Neural progenitor cell (in vitro differentiated cells): ENCODE data around the gene PAPPA2. TPM values are rescaled to one million over a fixed set of nuclear protein-coding genes. Genes with fewer than 3 reads are reported as not detected.

Experiments used
- DNase-seq: peaks from one replicate; pipeline ENCODE4 v3.0.0-alpha.2; 2016; ENCODE audit warnings: low spot score
- H2AFZ ChIP-seq: fragments of 200-600 bp; sonication (generic); replicated peaks from 2 replicates; pipeline ENCODE4 v1.6.1; 2016; ENCODE audit warnings: antibody characterized with exemption
- H3F3A ChIP-seq: fragments of 200-600 bp; sonication (generic); 2 replicates; pipeline ENCODE4 v1.6.1; 2016; ENCODE audit warnings: antibody characterized with exemption, low read depth
- H3K27ac ChIP-seq: fragments of 200-600 bp; sonication (generic); 2 replicates; pipeline ENCODE4 v1.5.1; 2016; ENCODE audit warnings: mild to moderate bottlenecking
- H3K27me3 ChIP-seq: fragments of 200-600 bp; sonication (generic); 2 replicates; pipeline ENCODE4 v1.6.1; 2016; ENCODE audit warnings: mild to moderate bottlenecking, moderate library complexity
- H3K36me3 ChIP-seq: fragments of 200-600 bp; sonication (generic); 2 replicates; pipeline ENCODE4 v1.5.1; 2016
- H3K4me1 ChIP-seq: fragments of 200-600 bp; sonication (generic); 2 replicates; pipeline ENCODE4 v1.6.1; 2016; ENCODE audit warnings: mixed run types
- H3K4me2 ChIP-seq: fragments of 200-600 bp; sonication (generic); 2 replicates; pipeline ENCODE4 v1.6.1; 2016
- H3K4me3 ChIP-seq: fragments of 200-600 bp; sonication (generic); 2 replicates; pipeline ENCODE4 v1.5.1; 2016
- H3K79me2 ChIP-seq: fragments of 200-600 bp; sonication (generic); 2 replicates; pipeline ENCODE4 v1.6.1; 2016; ENCODE audit warnings: low read depth
- H3K9ac ChIP-seq: fragments of 200-600 bp; sonication (generic); 2 replicates; pipeline ENCODE4 v1.6.1; 2016
- H3K9me3 ChIP-seq: fragments of 200-600 bp; sonication (generic); 2 replicates; pipeline ENCODE4 v1.5.1; 2016; ENCODE audit warnings: low read depth
- H4K20me1 ChIP-seq: fragments of 200-600 bp; sonication (generic); 2 replicates; pipeline ENCODE4 v1.6.1; 2016; ENCODE audit warnings: low read depth
- H3K27ac Mint-ChIP-seq: 3 replicates; pipeline ENCODE4 v1.8.0; 2021; ENCODE audit warnings: mixed read lengths
- H3K27me3 Mint-ChIP-seq: 2 replicates; pipeline ENCODE4 v1.8.0; 2022; ENCODE audit warnings: low read depth, mild to moderate bottlenecking, inconsistent platforms, moderate library complexity, mixed read lengths; ENCODE audit not compliant: insufficient read depth
- H3K36me3 Mint-ChIP-seq: 3 replicates; pipeline ENCODE4 v1.8.0; 2021; ENCODE audit warnings: mixed read lengths
- H3K4me1 Mint-ChIP-seq: 3 replicates; pipeline ENCODE4 v1.8.0; 2021; ENCODE audit warnings: mixed read lengths
- H3K4me3 Mint-ChIP-seq: 3 replicates; pipeline ENCODE4 v1.8.0; 2021; ENCODE audit warnings: mild to moderate bottlenecking, moderate library complexity, mixed read lengths
- H3K9me3 Mint-ChIP-seq: 3 replicates; pipeline ENCODE4 v1.8.0; 2020; ENCODE audit warnings: mixed read lengths
- CTCF ChIP-seq: fragments of 200-600 bp; sonication (generic); IDR thresholded peaks from 2 replicates; pipeline ENCODE4 v1.5.1; 2017; ENCODE audit warnings: antibody characterized with exemption, mild to moderate bottlenecking
- EZH2 ChIP-seq: fragments of 200-600 bp; sonication (generic); IDR thresholded peaks from 2 replicates; pipeline ENCODE4 v1.6.1; 2017; ENCODE audit warnings: antibody characterized with exemption, mild to moderate bottlenecking, moderate library complexity
- EZH2phosphoT487 ChIP-seq: fragments of 200-600 bp; sonication (generic); IDR thresholded peaks from 2 replicates; pipeline ENCODE4 v1.6.1; 2017; ENCODE audit warnings: antibody characterized with exemption
- total RNA-seq: library from RNA; depleted of rRNA; stranded (reverse); fragments of >200 nt; gene quantifications from 2 replicates; pipeline ENCODE4 v1.2.3, GENCODE V29; 2015; ENCODE audit warnings: low replicate concordance

The PAPPA2 gene
- total RNA-seq, 1 donor from 2014 or later, result 0.17 TPM

GRCh38 chr1:176770066-176770465, 307.1 kb downstream of the PAPPA2 start:
- Mint-ChIP-seq H3K4me1 (peaks cover 1% of the 10 kb centered on the region), H3K36me3 (no peaks in the 10 kb centered on the region), H3K27ac (no peak overlapping the region), H3K27me3 (no peaks in the 10 kb centered on the region), H3K4me3 (no peak overlapping the region), H3K9me3 (no peaks in the 10 kb centered on the region)
- H3F3A ChIP-seq, result no peaks in the 10 kb centered on the region
- no peaks in the 10 kb centered on the region for H3K36me3 ChIP-seq
- no peaks in the 10 kb centered on the region for H4K20me1 ChIP-seq
- no peaks in the 10 kb centered on the region for H3K79me2 ChIP-seq
- no peaks in the 10 kb centered on the region for H3K9me3 ChIP-seq
- H3K4me1 ChIP-seq, result no peaks in the 10 kb centered on the region
- H3K27ac ChIP-seq, result no peak overlapping the region
- H2AFZ ChIP-seq, result no peak overlapping the region
- H3K4me3 ChIP-seq, result no peak overlapping the region
- no peaks in the 10 kb centered on the region for H3K27me3 ChIP-seq
- DNase-seq, result no peak
- no peak for TF ChIP-seq CTCF
- TF ChIP-seq EZH2, result no peak
- TF ChIP-seq EZH2phosphoT487, result no peak
- H3K9ac ChIP-seq, result no peak overlapping the region
- no peak overlapping the region for H3K4me2 ChIP-seq

GRCh38 chr1:176773038-176773437, 310.1 kb downstream of the PAPPA2 start:
- no peaks in the 10 kb centered on the region for H3K27me3 ChIP-seq
- no peaks in the 10 kb centered on the region for H3K36me3 Mint-ChIP-seq
- no peak overlapping the region for H3K27ac ChIP-seq
- no peak overlapping the region for H3K9ac ChIP-seq
- TF ChIP-seq EZH2, result no peak
- no peak for TF ChIP-seq EZH2phosphoT487
- no peak for TF ChIP-seq CTCF
- no peaks in the 10 kb centered on the region for H3K9me3 ChIP-seq
- peaks cover 2% of the 10 kb centered on the region for H3K4me1 Mint-ChIP-seq
- H3K4me3 ChIP-seq, result no peak overlapping the region
- H3K79me2 ChIP-seq, result no peaks in the 10 kb centered on the region
- no peak for DNase-seq
- no peaks in the 10 kb centered on the region for H3K9me3 Mint-ChIP-seq
- H3F3A ChIP-seq, result no peaks in the 10 kb centered on the region
- no peaks in the 10 kb centered on the region for H3K4me1 ChIP-seq
- no peak overlapping the region for H3K4me3 Mint-ChIP-seq
- H3K4me2 ChIP-seq, result no peak overlapping the region
- no peak overlapping the region for H2AFZ ChIP-seq
- no peaks in the 10 kb centered on the region for H4K20me1 ChIP-seq
- H3K27ac Mint-ChIP-seq, result no peak overlapping the region
- no peaks in the 10 kb centered on the region for H3K36me3 ChIP-seq
- H3K27me3 Mint-ChIP-seq, result no peaks in the 10 kb centered on the region

- TF ChIP-seq EZH2phosphoT487, result no peak
- TF ChIP-seq EZH2, result no peak
- no peak for TF ChIP-seq CTCF
- Histone ChIP-seq H3K27me3 (no peaks in the 10 kb centered on the region), H3K79me2 (no peaks in the 10 kb centered on the region), H3K4me1 (no peaks in the 10 kb centered on the region), H3K36me3 (no peaks in the 10 kb centered on the region), H3K4me2 (no peak overlapping the region), H3F3A (no peaks in the 10 kb centered on the region), H3K9me3 (no peaks in the 10 kb centered on the region), H3K9ac (no peak overlapping the region), H3K4me3 (no peak overlapping the region), H4K20me1 (no peaks in the 10 kb centered on the region), H2AFZ (no peak overlapping the region), H3K27ac (no peak overlapping the region)
- no peak overlapping the region for H3K4me3 Mint-ChIP-seq
- no peak for DNase-seq
- H3K9me3 Mint-ChIP-seq, result no peaks in the 10 kb centered on the region
- no peak overlapping the region for H3K27ac Mint-ChIP-seq
- peaks cover 2% of the 10 kb centered on the region for H3K4me1 Mint-ChIP-seq
- H3K36me3 Mint-ChIP-seq, result no peaks in the 10 kb centered on the region
- H3K27me3 Mint-ChIP-seq, result no peaks in the 10 kb centered on the region
Measured at GRCh38 chr1:176774224-176774623, 311.2 kb downstream of the PAPPA2 start.
